WERI-Rb-1 (cell line): ENCODE data around the gene IGFBP7.

Source experiments
- DNase-seq: peaks from one replicate; pipeline ENCODE4 v3.0.0-alpha.2; 2020
- H3K27ac ChIP-seq: fragments of 250-450 bp; sonication (Bioruptor Pico); 2 replicates; pipeline ENCODE4 v1.5.1; 2020; ENCODE audit warnings: mild to moderate bottlenecking, moderate library complexity
- H3K27me3 ChIP-seq: fragments of 250-450 bp; sonication (Bioruptor Pico); 2 replicates; pipeline ENCODE4 v1.5.1; 2021; ENCODE audit warnings: mild to moderate bottlenecking, low read depth, moderate library complexity; ENCODE audit not compliant: insufficient read depth, severe bottlenecking
- H3K36me3 ChIP-seq: fragments of 250-450 bp; sonication (Bioruptor Pico); 2 replicates; pipeline ENCODE4 v1.5.1; 2020; ENCODE audit warnings: mild to moderate bottlenecking, moderate library complexity
- H3K4me3 ChIP-seq: 2 replicates; pipeline ENCODE4 v1.5.1; 2011; ENCODE audit warnings: low read depth, mild to moderate bottlenecking, control low read depth, low read length
- H3K9me3 ChIP-seq: fragments of 250-450 bp; sonication (Bioruptor Pico); 2 replicates; pipeline ENCODE4 v1.5.1; 2021; ENCODE audit warnings: mild to moderate bottlenecking, moderate library complexity; ENCODE audit not compliant: severe bottlenecking
- CTCF ChIP-seq: IDR thresholded peaks from 2 replicates; pipeline ENCODE4 v1.5.1; 2011; ENCODE audit warnings: low read depth, mild to moderate bottlenecking, control low read depth, inconsistent platforms, low read length

The IGFBP7 gene

GRCh38 chr4:57073559-57073958 is 36.6 kb downstream of the IGFBP7 start:
- no peak for TF ChIP-seq CTCF
- DNase-seq, result no peak

GRCh38 chr4:57071326-57071725 is 38.9 kb downstream of the IGFBP7 start:
- no peak for TF ChIP-seq CTCF
- Histone ChIP-seq H3K27me3 (no peaks in the 10 kb centered on the region), H3K9me3 (no peaks in the 10 kb centered on the region), H3K4me3 (no peak overlapping the region), H3K36me3 (no peaks in the 10 kb centered on the region), H3K27ac (no peak overlapping the region)
- no peak for DNase-seq

More at GRCh38 chr4:57073559-57073958, 36.6 kb downstream of the IGFBP7 start:
- H3K9me3 ChIP-seq, result no peaks in the 10 kb centered on the region
- H3K27ac ChIP-seq, result no peak overlapping the region
- H3K4me3 ChIP-seq, result no peak overlapping the region
- no peaks in the 10 kb centered on the region for H3K27me3 ChIP-seq
- H3K36me3 ChIP-seq, result no peaks in the 10 kb centered on the region

GRCh38 chr4:57070461-57070860 is 39.7 kb downstream of the IGFBP7 start:
- no peak for DNase-seq
- H3K9me3 ChIP-seq, result no peaks in the 10 kb centered on the region
- H3K4me3 ChIP-seq, result no peak overlapping the region
- H3K27me3 ChIP-seq, result no peaks in the 10 kb centered on the region
- no peak overlapping the region for H3K27ac ChIP-seq
- TF ChIP-seq CTCF, result no peak
- no peaks in the 10 kb centered on the region for H3K36me3 ChIP-seq

GRCh38 chr4:57068237-57068981 is 41.8 kb downstream of the IGFBP7 start:
- no peak for DNase-seq
- Histone ChIP-seq H3K36me3 (no peaks in the 10 kb centered on the region), H3K27me3 (no peaks in the 10 kb centered on the region), H3K9me3 (no peaks in the 10 kb centered on the region), H3K4me3 (no peak overlapping the region), H3K27ac (no peak overlapping the region)
- TF ChIP-seq CTCF, result no peak

- no peak for DNase-seq
- Histone ChIP-seq H3K4me3 (no peak overlapping the region), H3K36me3 (no peaks in the 10 kb centered on the region), H3K27ac (no peak overlapping the region), H3K27me3 (no peaks in the 10 kb centered on the region), H3K9me3 (no peaks in the 10 kb centered on the region)
- TF ChIP-seq CTCF, result no peak
These were observed 44.3 kb downstream of the IGFBP7 start for GRCh38 chr4:57065730-57066482.
